GM19193 (cell line): ENCODE data around the gene MTA2.

ENCODE experiments used
- POLR2A ChIP-seq: IDR thresholded peaks from 4 replicates; pipeline ENCODE4 v1.6.1; 2011; ENCODE audit not compliant: insufficient read depth, insufficient read length; ENCODE audit errors: extremely low read depth

MTA2 gene

DNA sequence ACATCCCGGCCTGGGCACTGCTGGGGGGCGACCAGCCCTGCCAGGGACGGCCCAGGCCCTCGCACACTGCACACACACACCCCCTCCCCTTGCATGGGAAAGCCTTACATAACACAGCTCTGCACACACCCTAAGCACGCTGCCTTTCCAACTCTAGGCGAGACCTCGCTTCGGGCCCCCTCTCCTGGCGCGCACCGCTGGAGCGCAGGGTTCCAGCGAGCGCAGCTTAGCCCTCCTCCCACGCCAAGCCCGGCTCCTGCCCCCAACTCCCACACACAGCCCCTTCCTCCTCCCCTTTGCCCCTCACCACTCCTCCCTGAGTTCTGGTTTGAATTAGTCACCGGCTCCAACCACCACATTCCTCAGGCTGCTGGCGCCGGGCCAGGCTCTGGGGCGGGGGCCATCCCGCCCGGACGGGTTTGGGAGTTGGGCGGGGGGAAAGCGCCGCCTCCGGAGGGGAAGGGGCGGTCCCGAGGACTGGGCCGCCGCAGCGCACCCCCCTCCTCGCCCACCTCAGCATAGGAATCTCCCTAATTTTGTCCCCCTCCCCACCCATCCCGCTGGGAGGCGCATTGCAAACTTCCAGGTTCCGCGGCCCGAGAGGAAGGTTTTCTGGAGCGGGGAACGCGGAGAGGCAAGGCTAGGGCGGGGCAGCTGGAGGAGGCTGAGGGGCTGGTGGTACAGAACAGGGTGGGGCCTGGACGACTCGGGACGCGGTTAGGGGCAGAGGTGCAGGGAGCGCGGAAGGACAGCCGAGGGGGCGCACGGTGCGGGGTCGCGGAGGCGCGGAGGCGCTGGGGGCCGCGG is 56.0 kb downstream of the MTA2 start:
- TF ChIP-seq POLR2A = no peak

DNA sequence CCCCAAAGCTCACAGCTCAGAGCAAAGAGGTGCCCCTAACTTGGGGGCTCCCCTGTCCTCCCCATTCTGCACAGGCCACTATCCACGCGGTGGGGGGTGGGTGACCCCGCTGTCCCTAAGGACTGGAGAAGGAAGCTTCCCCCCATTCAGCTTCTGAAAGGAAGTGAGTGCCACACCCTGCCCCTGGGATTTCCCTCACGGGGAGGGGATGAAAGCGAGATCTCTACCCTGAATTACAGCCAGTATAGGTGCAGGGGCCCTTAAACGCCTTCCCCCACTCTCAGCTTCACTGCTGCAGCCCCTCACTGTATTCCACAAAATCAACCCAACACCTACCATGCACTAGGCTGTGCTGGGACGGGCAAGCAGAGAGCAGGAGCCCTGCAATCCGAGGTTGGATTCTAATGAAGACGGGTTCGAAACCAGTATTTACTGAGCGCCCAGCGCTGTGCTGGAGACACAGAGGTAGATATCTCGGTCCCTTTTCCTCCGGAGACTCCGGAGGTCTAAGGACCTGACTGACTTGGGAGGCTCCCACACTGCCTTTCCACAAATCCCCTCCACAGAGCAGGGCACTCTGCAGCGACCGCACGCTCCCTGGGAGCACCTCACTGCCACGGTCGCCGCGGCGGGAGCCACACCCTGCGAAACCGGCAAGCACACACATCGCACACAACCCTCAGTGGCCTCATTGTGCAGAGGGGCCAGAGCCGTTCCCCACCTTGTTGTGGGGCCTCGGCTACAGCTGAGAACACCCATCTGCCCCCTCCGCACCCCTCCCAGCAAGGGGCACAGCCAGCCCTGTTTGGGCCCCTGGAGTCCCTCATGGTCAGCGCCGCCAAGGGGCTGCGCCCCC is 56.9 kb downstream of the MTA2 start:
- peak; percentile 7 for TF ChIP-seq POLR2A

DNA sequence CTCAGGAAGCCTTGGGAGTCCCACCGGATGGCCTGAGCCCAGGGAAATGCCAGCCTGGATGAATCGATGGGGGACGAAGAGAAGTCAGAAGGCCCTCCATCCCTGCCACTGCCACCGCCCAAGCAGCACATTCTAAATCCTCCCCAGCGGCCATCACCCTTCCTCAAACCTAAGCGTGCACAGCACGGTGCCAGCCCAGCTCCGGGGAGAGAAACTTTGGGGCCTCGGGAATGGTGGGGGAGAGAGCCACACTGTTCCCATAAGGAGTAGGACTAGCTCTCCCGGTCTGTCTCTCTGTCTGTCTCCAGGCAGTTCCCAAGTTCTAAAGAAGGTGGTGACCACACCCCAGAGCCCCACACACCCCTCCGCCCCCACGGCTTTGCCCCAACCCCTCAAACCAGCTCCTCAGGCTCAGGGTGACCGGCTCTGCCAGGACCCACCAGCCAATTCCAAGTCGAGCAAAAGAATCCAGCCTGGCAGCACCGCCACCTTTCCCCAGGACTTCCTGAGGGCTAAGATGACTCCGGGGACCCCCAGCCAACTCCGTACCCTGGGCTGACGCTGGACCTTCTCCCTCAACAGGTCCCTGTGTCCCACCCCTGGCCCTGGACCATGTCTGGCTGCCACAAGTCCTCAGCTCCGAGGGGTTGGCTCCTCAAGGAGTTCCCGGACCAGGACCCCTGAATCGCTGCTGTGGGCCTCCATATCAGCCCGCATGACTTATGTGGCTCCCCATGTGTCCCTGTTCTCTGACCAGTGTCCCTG is 57.8 kb downstream of the MTA2 start:
- no peak for TF ChIP-seq POLR2A
